HCT116 (cell line): Measurements from ENCODE around the gene CCDC192.

Experiments used
- CEBPB ChIP-seq: IDR thresholded peaks from 2 replicates; pipeline ENCODE4 v1.6.1; 2012; ENCODE audit warnings: low read depth
- EZH2 ChIP-seq: fragments of 200-600 bp; sonication (generic); IDR thresholded peaks from 2 replicates; pipeline ENCODE4 v1.6.1; 2017; ENCODE audit warnings: antibody characterized with exemption, mixed run types
- JUND ChIP-seq: IDR thresholded peaks from 2 replicates; pipeline ENCODE4 v1.6.1; 2012
- POLR2A ChIP-seq: IDR thresholded peaks from 2 replicates; pipeline ENCODE4 v1.7.0; 2011; ENCODE audit warnings: borderline replicate concordance; ENCODE audit not compliant: insufficient read depth, insufficient read length; ENCODE audit errors: extremely low read depth
- POLR2AphosphoS5 ChIP-seq: IDR thresholded peaks from 2 replicates; pipeline ENCODE4 v1.6.1; 2011; ENCODE audit warnings: mild to moderate bottlenecking, low read depth, low read length, moderate library complexity
- RAD21 ChIP-seq: IDR thresholded peaks from 2 replicates; pipeline ENCODE4 v1.6.1; 2012; ENCODE audit warnings: low read depth, mild to moderate bottlenecking
- SP1 ChIP-seq: IDR thresholded peaks from 2 replicates; pipeline ENCODE4 v1.6.1; 2012; ENCODE audit warnings: low read depth
- ZNF274 ChIP-seq: fragments of 200-500 bp; sonication (Bioruptor generic); IDR thresholded peaks from 2 replicates; pipeline ENCODE4 v1.6.1; 2014; ENCODE audit warnings: mild to moderate bottlenecking, low read depth, low read length, inconsistent platforms
- TF ChIP-seq, protein P1 (sequence below), 3 experiments: fragments of 200-600 bp in 1 of 3; sonication (generic) in 1 of 3; IDR thresholded peaks in 2 of 3; conservative IDR thresholded peaks in 1 of 3; 2 replicates each; pipeline ENCODE4 v1.5.1; 2012 to 2017; ENCODE audit warnings: low read depth in 2 of 3, low read length in 2 of 3, antibody characterized with exemption in 1 of 3, borderline replicate concordance in 1 of 3, control low read depth in 1 of 3, mild to moderate bottlenecking in 1 of 3, mixed read lengths in 1 of 3, mixed run types in 1 of 3, moderate library complexity in 1 of 3; ENCODE audit not compliant: insufficient read depth in 1 of 3
- TF ChIP-seq, protein P2 (sequence below): IDR thresholded peaks from 2 replicates; pipeline ENCODE4 v1.6.1; 2012

DNA sequence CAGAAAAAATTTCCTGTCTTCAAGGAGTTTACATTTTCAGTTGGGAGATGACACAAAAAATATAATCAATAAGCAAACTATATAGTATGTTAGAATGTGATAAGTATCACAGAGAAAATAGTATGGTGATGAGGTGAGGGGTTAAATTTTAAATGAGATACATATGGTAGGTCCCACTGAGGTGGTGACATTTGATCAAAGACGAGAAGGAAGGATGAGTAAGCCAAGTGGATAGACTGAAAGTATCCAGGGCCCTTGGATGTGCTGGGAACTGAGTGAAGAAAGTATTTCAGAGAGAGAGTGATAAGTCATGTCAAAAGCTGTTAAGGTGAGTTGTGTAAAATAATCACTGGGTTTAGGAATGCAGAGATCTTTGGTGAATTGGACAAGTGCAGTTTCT lies 3.5 kb downstream of the CCDC192 start:
- TF ChIP-seq, protein P1, sequence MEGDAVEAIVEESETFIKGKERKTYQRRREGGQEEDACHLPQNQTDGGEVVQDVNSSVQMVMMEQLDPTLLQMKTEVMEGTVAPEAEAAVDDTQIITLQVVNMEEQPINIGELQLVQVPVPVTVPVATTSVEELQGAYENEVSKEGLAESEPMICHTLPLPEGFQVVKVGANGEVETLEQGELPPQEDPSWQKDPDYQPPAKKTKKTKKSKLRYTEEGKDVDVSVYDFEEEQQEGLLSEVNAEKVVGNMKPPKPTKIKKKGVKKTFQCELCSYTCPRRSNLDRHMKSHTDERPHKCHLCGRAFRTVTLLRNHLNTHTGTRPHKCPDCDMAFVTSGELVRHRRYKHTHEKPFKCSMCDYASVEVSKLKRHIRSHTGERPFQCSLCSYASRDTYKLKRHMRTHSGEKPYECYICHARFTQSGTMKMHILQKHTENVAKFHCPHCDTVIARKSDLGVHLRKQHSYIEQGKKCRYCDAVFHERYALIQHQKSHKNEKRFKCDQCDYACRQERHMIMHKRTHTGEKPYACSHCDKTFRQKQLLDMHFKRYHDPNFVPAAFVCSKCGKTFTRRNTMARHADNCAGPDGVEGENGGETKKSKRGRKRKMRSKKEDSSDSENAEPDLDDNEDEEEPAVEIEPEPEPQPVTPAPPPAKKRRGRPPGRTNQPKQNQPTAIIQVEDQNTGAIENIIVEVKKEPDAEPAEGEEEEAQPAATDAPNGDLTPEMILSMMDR (IDR thresholded peaks at IDR 0.05 in 2 of 3, conservative IDR thresholded peaks at IDR 0.05 in 1 of 3; ENCODE audit: borderline replicate concordance in 1 of 3, insufficient read depth in 1 of 3, low read depth in 2 of 3, low read length in 2 of 3) = no peak
- no peak for TF ChIP-seq EZH2
- no peak for TF ChIP-seq ZNF274
- TF ChIP-seq JUND = no peak
- no peak for TF ChIP-seq POLR2AphosphoS5
- TF ChIP-seq, protein P2, sequence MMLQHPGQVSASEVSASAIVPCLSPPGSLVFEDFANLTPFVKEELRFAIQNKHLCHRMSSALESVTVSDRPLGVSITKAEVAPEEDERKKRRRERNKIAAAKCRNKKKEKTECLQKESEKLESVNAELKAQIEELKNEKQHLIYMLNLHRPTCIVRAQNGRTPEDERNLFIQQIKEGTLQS = no peak
- no peak for TF ChIP-seq POLR2A
- no peak for TF ChIP-seq SP1
- TF ChIP-seq CEBPB = no peak
- TF ChIP-seq RAD21 = no peak
